ENCODE results near the gene RANBP3. TPM values are rescaled to one million over a fixed set of nuclear protein-coding genes. Genes with fewer than 3 reads are reported as not detected.

Gene RANBP3
- total and polyA plus RNA-seq, 2 of the 8 experiments (the other 6 are each of a cell fraction or from before 2014, with no cell fraction given) = 95.4 to 122 TPM

- TF ChIP-seq CHD7 (IDR thresholded peaks at IDR 0.05; ENCODE audit: insufficient replicate concordance, low read length) (no peak), NRF1 (IDR thresholded peaks at IDR 0.05; ENCODE audit: low read depth, low read length) (no peak), SP2 (IDR thresholded peaks at IDR 0.05; ENCODE audit: low read length) (no peak), CBX8 (IDR thresholded peaks at IDR 0.05; ENCODE audit: borderline replicate concordance, low read depth, low read length) (no peak), TAF7 (optimal IDR thresholded peaks at IDR 0.05; ENCODE audit: borderline replicate concordance, low read depth, low read length) (no peak)
Observed at GRCh38 chr19:5949792-5950305, 28.1 kb downstream of the RANBP3 start (continued).

Data from H1 (cell line).